HG02973 (cell line): Measurements from ENCODE around the gene SDK1.
A peak's percentile ranks its signal among the peaks of the same experiment; 100 is the strongest.

Source experiments
- ATAC-seq: cut with Tn5 transposase; IDR thresholded peaks from one replicate; pipeline ENCODE4 v1.9.1; 2021; ENCODE audit warnings: moderate library complexity; ENCODE audit not compliant: unreplicated experiment

SDK1 gene

DNA sequence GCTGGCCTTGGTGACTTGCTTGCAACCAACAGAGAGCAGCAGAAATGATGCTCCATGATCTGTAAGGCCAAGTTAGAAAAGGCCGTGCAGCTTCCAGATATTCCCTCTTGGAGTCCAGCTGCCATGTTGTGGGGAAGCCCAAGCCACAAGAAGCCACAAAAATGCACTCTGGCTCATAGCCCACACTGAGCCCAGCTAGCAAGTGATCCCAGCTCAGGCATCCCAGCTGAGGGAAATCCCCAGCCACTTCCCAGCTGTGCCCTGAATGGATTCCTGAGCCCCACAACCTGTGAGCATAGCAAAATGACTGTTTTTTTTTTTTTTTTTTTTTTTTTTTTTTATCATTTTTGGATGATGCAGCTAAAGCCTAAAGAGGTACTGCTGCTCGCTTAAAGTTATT is 11.1 kb upstream of the SDK1 start:
- no peak for ATAC-seq

DNA sequence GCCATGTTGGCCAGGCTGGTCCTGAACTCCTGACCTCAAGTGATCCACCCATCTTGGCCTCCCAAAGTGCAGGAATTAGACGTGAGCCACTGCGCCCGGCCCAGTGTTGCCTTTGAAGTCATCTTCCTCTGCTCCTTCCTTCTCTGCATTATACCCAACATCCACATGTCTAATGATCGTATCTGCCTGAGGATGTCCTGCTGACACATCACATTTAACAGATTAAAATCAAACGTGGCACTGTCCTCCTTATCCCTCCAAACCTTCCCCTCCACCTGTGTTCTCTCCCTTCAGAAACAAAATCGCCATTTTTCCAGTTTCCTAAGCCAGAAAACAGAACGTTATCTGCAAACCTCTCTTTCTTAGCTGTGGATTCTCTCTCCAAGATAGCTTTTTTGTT is 8.4 kb upstream of the SDK1 start:
- no peak for ATAC-seq

DNA sequence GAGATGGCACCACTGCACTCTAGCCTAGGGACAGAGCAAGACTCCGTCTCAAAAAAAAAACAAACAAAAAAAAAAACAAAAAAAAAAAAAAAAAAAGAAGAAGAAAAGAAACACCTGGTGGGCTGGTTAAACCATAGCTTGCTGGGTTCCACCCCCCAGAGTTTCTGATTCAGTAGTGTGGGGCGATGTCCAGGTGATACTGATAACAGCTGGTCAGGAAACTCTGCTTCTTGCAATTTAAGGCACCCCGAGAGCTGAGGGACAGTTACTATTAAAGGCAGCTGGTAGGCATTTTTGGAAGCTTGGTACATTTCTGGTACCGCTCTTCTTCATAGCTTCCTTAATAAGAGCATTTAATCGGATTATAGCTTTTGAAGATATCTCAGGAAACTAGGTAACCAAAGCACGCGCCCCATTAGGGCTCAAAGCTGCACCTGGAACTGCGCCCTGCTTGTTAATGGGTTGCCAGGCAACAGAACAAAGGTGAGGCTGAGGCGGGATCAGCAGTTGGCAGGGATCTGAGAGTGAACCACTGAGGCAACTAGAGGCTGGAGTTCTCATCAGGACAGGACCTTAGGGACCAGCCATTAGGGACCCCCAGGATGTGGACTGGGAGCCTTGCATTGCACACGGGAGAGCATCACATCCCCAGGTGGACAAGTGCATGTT is 6.5 kb upstream of the SDK1 start:
- ATAC-seq: no peak

DNA sequence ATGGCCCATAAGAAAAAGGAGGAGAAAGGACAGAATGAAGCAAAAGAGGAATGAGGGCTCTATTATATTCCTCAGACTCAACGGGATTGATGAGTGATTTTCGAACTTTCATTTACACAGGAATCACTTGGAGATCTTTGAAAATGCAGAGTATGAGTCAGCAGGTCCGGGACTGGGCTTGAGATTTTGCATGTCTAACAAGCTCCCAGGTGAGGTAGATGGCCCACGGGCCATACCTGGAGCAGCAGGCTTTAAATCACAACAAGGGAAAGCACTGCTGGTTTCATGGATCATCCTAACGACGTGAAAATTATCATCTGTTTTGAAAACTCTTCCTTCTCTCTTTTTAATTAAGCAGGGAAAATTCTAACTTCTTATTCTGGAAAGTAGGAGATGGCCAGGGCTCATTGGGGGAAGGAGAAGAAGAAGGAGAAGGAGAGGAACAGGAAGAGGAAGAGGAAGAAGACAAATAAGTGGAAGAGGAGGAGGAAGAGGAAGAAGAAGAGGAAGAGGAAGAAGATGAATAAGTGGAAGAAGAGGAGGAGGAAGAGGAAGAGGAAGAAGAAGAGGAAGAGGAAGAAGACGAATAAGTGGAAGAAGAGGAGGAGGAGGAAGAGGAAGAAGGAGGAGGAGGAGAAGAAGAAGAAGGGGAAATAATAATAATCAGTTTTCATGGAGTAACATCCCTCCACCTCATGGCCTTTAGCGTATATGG is 3.8 kb upstream of the SDK1 start:
- no peak for ATAC-seq

DNA sequence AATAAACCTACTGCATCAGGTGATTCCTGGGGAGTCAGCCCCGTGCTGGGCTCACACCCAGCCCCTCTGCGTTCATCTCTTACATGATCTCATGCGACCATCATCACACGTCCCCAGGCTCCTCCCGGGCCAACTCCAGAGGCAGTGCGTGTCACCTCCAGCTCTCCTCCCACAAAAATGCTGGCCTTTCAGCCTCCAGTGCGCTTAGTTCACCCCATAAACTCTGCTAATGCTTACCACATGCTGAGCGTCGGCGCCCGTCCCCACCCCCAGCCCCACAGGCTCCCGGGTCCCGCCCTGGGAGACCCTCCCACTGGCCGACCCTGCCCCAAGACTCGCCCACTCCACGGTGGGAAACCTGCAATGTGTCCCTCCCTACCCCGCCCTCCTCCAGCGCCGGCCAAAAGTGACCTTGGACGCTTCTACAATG is 816 bp upstream of the SDK1 start:
- ATAC-seq: no peak

DNA sequence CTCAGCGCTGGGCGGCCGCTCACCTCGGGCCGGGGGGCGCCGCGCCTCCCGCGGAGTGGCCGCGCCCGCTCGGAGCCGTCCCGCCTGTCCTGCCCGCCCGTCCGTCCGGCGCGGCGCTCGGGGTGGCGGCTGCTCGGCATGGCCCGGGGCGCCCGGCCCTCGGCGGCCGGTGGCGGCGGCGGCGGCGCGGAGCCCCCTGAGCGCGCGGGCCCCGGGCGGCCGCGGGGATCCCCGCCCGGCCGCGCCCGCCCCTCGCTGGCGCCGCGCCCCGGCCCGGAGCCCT is 338 bp downstream of the SDK1 start:
- peak; percentile 25 for ATAC-seq

DNA sequence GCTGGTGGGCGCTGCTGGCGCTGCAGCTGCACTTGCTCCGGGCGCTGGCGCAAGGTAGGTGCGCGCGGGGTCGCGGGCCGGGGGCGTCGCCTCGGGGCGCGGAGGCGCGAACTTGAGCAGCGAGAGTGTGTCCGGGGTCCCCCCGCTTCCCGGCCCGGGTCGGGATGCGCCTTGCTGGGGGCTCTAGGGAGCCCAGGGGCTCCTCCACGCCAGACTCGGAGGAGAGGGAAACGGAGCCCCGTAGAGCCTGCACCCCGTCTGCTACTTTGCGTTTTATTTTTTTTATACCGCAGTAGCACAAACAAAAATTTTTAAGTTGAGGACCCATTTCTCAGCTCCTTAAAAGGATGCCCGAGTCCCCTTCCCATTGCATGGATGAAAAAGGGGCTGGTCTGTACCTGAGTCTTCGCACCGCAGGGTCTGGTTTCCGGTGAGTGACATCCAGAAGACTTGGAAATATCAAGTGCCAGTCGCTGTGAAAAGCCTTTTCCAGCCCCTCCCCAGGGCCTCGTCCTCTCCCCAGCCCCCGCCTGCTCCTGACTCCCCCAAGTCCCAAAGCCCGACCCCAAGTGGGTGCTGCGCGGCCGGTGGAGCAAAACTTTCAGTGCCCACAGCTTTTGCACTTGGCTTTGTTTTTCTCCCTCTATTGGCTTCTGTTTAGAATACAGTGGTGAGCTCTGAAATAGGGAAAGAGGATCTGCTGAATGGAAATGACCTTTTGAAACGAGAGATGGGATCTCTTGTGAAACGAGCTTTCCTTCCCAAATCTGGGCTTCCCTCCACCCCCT is 973 bp downstream of the SDK1 start:
- ATAC-seq: no peak

DNA sequence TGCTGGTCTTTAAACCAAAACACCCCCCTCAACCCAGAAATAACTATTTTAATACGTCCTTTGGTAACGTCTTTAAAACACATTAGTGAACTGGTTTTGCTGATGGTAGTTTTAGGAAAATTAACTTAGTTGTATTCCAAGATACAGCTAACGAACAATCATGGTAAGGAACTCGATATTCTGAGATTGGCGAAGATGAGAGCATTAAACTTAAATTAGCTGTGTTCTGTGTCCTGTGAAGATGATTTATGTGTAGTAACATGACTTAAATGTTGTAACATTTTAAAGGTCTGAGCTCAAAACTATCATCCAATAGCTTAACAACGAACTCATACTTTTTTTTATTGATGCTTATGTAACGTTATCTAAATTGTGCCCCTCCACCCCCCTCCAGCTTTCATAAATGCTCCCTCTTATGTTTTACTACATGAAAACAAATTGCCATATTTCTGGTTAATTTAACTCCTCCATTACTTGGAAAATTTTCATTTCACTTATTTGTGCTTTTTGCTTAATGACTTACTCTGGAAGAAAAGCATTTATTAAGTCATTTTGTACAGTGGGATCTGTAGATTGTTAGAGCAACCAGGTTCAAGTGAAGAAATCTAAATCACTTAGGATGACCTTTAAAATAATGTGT is 1.7 kb downstream of the SDK1 start:
- ATAC-seq: no peak

DNA sequence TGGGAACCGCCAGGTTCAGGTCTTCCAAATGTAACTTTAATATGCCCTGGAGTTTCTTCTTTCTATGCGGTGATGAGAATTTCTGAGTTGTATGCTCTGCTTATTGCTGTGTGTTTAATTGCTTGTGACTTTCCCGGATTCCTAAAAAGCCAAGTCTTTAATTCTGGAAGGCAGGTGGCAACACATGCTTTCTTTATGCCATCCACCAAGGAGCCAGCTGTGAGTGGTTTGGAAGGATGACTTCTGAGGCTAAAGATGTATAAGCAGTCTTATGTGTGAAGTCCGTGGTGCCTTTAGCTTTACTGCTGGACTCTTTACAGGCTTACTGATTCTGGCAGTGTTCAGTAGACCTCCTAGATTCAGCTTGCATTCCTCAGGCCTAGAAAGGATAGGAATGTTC is 3.1 kb downstream of the SDK1 start:
- no peak for ATAC-seq

DNA sequence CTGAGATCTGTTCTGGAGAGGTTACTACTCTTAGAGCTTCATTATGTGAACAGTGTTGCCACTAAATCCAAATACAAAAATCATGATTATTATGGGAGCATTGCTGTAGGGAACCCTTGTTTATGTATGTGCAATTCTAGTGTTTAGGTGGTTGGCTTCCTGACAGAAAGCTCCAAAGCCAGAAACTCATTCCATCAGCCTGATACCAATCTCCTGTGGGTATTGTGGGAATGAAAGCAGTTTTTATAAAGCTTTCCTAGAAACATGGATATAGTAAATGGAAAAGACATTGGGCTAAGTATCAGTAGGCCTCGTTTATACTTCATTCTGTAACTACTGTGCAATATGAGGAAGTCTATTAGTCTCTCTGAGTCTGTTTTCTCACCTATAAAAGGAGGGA is 6.4 kb downstream of the SDK1 start:
- ATAC-seq: no peak

DNA sequence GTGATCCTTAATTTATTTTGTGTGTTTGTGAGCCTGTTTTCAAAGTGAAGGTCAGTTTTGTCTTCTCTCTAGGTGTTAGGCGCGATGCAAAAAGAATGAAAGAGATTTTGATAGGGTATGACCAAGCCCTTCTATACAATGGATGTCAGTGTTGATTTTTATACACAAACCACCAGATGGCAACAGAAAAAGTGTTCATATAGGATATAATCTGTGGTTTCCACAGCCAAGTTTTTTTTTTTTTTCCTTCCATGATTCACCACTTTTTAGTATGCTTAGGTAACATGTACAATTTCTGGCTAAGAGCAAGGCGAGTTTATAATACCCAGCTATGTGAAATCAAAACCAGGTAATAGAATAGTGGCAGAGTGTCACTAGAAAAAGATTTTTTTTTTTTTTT is 8.1 kb downstream of the SDK1 start:
- no peak for ATAC-seq

DNA sequence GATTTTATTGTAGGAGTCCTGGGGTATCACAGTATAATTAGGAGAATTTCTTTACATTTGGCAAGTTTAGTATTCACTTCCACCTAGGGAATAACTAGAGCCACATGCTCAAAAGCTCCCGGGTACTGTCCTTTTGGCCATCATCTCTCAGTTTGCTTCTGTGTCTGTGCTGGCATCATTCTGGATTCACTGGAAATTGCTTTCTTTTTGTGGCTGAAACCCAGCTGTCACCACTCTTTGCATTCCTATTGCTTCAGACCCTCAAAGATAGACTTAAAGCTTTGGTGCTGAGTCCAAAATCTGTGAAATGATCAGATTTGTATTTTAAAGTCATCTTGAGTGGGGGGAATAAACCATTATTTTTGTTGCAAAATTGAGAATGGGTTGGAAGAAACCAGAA is 8.9 kb downstream of the SDK1 start:
- ATAC-seq: no peak

DNA sequence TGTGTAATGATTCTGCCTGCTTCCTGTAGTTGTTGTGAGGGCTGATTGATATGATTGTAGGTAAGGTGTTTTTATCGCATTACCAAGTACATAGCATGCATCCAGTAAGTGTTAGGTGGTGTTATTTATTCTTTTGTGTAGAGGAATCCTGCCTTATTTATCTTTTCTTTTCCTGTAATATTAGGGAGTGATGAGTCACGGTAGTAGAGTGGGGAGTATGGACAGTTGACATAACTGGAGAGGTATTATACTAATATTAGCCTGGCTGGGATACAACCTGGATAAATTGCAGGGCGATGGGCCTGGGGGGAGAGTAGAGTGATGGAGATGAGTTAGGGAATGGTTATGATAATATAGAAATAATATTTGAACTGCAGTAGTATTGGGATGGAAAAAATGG is 9.8 kb downstream of the SDK1 start:
- no peak for ATAC-seq

DNA sequence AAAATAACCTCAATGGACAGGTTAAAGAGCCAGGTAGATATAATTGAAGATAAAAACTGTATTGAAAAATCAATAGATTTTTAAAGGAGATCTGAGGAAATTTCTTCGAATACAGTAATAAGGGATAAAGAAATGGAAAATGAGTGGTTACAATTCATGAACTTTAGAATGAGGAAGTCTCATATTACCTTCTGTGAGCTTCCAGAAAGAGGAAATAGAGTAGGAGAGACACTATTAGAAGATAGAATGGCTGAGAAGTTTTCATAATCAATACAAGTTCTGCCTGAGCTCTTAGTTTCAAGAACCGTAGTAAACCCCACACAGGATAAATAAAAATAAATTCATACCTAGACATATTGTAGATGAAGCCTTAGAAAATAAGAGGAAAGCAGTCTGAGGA is 11.5 kb downstream of the SDK1 start:
- ATAC-seq: no peak

DNA sequence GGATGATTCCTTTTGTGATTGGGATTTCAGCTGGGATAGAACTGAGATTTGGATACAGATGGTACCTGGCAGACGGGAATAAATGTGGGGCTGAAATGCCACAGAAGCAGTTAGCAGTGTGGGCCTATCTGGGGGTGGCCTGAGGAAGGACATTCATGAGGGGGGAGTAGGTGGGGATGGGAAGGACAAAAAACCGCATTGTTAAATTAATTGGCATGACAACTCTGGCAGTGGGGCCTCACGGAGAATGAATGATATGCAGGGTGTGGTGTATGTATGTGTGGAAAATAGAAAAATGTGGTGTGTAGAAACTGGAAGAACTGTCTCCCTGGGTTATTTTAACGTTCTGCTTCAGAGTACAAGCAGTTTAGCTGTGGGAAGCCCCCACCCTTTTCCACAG is 17.8 kb downstream of the SDK1 start:
- ATAC-seq: no peak

DNA sequence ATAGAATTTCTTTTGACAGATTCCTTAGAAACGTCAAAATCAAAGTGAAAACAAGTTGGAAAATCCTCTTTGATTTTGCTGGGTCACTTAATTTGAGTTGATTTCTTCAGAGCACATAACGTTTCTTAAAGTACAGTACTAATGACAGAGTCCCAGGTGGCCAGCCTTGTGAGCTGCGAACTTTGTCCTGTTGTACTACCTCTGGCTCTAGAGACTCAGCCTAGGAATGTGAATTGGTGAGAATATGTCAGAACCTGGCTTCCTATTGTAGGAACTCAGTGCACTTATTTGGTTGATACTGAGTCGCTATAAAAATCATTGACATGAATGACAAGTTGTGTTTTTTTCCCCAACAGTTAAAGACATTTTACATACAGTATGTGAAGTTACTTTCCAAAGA is 20.2 kb downstream of the SDK1 start:
- ATAC-seq: no peak

DNA sequence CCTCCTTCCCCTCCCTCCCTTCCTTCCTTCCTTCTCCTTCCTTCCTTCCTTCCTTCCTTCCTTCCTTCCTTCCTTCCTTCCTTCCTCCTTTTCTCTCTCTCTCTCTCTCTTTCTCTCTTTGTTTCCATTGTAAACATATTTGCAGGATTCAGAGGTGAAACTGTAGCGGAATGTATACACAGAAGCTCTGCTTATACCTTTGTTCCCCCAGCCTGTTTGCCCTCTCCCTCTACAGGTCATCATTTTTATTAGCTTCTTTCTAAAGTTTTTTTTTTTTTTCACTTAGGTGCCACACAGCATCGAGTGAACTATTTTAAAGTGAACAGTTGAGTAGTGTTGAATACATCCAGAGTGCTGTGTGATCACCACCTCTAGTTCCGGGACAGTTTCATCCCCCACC is 20.7 kb downstream of the SDK1 start:
- ATAC-seq: no peak

DNA sequence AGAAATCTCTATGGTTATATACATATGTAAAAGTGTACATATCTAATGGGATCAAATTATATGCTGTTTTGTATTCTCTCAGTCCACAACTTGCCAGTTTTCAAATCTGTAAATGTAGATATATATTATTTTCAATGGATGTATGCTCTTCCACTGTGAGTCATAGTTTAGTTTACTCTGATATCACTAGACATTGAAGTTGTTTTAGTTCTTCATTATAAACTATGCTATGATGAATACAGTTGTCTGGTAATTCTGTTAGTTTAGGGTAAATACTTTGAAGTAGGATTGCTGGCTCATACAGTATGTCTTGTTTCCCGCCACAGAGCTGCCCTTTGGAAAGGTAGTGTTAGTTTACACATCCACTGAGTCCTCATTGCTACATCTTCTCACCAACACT is 25.2 kb downstream of the SDK1 start:
- ATAC-seq: no peak

DNA sequence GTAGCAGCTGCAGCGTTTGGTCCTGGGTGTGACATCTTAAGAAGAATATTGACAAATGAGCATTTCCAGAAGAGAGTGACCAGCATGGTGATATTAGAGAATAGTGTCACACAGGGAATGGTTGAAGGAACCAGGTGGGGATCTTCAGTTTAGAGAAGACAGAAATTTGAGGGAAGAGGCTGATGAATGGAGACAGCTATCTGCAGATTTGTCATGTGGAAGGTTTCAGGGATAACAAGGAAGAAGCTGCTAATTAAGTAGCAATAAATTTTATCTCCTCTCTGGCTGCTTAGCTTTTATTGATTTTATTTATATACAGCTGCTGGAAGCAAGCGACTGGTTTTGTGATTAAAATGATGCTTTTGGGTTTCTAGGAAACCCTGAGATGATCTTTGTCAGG is 26.0 kb downstream of the SDK1 start:
- ATAC-seq: no peak

DNA sequence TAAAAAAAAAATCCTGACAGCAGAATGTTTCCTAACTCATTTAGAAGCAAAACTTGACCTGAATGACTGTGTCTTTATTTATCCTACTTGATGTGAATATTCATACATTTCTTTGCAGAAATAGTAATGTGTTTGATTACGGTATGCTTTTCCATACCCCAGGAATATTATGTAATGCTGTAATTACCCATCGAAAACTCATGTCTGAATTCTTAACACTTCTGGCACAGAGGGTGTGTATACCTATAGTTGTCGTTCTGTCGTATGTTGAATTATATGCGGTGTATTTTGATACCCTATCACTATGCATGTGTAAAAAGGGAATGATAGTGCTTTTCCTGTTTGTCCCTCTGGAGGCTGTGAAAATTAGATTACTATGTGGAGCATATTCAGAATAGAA is 26.6 kb downstream of the SDK1 start:
- no peak for ATAC-seq

DNA sequence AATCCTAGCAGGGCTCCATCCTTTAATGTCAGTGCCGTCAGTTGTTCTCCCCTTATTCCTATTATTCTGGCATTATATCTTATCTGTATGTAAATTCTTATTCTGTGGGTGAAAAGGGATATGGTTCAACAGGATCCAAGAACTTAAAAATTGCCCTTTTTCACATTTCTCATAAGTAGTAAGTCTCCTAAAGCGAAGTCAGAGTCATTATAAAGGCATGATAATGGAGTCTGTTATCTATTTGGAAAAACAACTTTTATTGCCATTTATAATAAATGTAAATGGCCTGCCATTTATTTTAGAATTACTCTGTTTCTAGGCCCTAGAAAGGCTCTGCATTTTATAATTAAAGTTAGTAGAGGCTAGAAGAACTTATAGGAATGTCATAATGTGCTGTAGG is 31.3 kb downstream of the SDK1 start:
- ATAC-seq: no peak

DNA sequence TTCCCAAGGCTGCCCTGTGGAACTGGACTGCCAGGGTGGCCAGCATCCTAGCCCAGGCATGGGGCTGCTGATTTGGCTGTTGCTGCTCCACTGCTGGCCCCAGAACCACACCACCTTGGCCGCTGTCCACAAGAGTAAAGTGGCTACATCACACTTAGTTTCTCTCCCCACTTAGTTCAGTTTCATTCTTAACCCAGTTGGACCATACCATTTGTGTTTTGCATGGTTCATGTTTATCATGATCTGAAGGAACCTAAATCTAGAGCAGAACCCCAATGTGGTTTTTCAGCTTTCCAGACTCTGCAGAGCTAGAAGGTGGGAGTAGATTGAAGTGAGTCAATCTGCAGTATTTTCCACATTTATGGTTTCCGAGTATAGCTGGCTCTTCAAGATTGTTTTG is 32.8 kb downstream of the SDK1 start:
- no peak for ATAC-seq
